A204.1 (cell line): ENCODE measurements around the gene RAP1A.
"Not testable (repeated sequence)": the region's sequence is repeated elsewhere in the genome, so short reads cannot be mapped to it uniquely, and the experiment has no call there.

Experiments used
- FAIRE-seq: peaks from 2 replicates; lab custom pipeline; 2012; peaks lifted over from hg19 to GRCh38; lab: Jason Lieb, UNC

RAP1A gene

GRCh38 chr1:111598544-111598943 lies 21.0 kb upstream of the RAP1A start:
- FAIRE-seq: no peak

DNA sequence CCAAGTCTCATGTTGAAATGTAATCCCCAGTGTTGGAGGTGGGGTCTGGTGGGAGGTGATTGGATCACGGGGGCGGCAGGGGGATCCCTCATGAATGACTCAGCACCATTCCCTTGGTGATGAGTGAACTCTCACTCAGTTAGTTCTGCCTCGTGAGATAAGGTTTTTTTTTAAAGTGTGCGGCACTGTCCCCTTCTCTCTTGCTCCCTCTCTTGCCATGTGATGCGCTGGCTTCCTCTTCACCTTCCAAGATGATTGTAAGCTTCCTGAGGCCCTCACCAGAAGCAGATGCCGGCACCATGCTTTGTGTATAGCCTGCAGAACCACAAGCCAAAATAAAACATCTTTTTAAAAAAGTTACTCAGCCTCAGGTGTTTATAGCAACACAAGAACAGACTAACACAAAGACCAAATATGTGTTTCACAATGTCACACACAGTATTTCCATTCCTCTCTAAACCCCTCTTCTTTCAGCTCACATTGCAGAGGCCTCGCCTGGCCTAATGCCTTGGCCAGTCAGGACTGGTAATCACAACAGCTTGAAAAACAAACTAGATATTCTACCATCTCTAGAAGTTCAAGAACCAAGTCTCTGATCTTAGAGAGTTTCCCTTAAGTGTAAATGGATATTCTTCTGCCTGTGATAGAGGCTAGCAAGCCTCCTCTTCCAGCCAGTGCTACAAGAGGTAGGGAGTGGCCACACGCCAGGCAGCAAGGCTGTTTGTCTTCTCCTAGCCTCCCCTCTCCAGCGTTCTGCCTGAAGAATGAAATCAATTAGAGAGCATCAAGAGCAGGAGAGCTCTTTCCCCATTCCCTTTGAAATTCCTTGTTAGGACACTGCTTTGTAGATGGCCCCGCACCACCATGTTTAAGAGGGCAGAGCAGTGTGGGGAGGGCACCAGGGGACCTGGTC lies 19.6 kb upstream of the RAP1A start:
- FAIRE-seq: no peak

DNA sequence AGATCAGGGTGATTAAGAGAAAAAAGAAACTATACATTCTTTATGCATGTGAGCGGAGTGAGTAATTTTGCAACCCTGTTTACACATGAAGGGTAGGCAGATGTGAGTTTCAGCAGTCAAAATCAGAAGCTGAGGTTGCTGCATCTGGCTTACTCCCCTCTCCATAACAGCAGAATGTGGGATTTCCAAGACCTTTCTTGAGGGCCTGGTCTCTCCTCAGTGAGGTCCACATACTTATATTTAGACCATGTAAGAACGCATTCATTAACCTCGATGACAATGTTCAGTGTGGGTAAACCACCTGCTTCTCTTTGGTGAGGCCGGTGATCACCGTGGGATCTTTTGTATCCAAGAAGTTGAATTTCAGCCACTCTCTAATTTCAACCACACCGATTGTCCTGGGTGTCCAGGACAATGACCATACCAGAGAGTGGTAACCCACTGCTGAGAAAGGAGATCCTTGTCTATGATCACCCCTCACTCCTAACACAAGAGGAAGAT lies 18.7 kb upstream of the RAP1A start:
- FAIRE-seq: no peak

- no peak for FAIRE-seq
These were observed 17.3 kb upstream of the RAP1A start for GRCh38 chr1:111602302-111602701.

DNA sequence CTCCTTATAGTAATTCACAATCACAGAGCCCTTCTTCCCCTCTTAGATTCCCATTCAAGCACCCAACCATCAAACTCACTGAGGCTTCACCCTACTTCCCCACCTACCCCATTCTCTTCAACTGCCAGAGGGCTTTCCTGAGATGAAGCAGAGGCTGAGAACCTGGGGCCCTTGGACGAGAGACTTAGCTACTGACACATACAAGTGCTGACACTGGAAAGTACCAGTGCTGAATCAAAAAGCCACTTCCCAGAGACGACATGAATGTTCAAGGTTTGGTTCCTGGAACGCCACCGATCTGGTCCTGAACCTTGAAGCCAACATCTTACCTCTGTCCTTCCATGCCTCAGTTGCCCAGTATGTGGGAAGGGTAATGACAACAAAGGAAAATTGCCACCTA lies 16.6 kb upstream of the RAP1A start:
- no peak for FAIRE-seq

DNA sequence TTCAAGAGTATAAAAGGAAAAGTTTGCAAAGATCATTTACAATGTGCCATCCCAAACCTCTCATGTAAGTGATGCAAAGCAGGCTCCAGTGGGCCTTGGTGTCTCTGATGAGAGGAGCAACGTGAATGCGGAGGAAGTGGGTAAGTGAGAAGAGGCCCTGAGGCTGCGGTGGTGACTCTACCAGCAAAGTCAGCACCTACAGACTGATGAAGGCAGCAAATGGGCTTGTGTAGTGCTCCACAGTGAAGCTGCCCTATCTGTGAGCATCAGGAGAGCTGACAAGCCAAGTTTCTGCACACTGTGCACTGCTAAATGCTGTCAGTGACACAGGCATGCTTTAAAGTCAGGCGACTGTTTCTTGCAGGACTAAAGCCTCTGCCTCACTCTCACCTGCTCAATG lies 15.6 kb upstream of the RAP1A start:
- FAIRE-seq: no peak

GRCh38 chr1:111604931-111605330 lies 14.7 kb upstream of the RAP1A start:
- FAIRE-seq: no peak

DNA sequence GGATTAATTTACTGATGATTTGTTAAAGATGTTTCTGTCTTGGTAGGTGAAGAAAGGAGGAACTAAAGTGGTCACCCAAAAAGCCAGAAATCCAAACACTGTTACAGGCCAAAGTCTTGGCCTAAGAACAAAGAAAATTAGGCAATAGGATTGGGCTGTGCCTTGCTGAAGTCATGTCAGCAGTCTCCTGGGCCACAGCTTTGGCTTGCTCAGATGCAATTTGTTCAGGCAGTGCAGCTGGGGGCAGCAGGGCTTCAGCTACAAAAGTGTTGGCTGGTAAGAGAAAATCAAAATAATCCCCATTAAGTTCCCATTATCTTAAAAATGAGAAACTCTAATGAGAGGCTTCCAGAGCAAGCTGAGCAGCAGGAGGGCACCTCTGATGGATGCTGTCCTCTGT lies 14.0 kb upstream of the RAP1A start:
- FAIRE-seq: no peak

DNA sequence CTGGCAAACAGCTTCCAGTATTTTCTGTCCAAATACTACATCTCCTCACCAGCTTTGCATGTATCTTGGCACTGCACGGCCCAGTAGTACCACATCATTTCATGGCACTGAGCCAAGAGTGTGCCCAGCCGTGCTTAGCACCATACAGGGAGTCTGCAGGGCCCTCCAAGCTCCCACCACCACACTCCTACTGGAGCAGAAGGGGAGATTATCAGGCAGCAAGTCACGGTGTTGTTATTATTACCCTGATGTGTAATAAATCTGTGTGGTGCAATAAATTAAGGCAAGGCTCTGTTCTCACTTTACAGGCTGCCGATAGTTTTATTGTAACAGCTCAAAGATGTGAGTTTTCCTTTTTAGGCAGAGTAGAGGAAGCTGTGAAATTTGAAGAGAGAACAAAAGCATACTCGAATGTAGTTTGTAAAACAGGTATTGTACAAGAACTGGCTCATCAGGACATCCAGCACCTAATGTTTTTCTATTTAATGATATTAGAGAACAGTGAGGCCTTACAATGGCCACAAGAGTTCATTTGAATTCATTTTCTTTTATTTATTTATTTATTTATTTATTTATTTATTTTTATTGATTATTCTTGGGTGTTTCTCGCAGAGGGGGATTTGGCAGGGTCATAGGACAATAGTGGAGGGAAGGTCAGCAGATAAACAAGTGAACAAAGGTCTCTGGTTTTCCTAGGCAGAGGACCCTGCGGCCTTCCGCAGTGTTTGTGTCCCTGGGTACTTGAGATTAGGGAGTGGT lies 13.0 kb upstream of the RAP1A start:
- FAIRE-seq: not testable (repeated sequence)

GRCh38 chr1:111608528-111608927 lies 11.1 kb upstream of the RAP1A start:
- not testable (repeated sequence) for FAIRE-seq

DNA sequence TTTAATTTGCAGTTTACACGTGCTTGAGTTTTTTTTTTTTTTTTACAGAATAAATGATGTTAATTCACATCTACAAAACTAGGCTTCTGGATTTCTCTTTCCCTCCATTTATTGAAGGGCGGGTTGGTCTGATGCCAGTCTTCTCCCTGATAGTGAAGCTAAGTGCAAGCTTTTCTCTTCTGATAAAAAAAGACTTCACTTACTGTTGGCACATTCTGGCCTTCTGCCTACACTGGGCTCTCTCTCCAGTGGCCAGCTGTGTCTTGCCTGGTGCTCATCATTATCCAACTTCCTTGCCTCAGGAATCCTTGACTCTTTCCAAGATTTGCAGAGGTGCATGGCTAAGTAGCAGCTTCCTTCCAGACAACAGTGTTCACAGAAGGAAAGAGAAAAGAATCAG lies 7.6 kb upstream of the RAP1A start:
- FAIRE-seq: no peak

DNA sequence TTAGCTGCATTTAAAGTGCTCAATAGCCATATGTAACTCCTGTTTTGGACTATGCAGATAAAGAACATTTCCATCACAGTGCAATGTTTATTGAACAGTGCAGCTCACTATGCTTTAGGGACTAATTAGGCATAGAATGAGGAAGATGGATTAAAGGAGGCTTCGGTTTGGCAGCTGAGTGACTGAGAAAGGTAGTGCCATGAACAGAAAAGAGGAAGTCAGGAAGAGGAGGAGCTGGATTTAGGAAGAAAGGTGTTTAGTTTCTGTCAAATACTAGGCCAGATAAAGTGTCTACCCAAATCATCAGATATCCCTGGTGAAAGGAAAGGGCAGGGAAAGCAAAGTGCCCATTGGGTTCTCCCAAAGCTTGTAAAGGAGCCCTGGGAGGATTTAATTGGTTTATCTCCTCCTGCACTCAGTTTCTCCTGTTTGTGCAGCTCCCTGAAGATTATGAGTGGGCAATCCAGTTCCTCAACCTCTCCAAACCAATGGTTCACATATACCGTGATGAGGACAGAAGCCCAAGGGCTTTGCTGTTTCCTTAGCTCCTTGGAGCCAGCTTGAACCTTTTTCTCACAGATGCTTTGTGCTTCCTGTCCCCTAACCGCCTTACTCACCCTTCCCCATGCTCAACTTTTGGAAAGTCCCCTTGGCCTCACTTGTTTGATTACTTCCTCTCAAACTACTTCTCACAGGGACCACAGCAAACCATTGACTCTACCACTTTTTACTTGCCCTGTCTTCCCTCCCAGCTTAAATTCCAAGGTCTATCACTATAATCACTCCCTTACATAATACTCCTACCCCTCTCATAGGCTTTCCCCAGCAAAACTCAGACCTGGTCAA lies 3.5 kb upstream of the RAP1A start:
- FAIRE-seq: no peak

DNA sequence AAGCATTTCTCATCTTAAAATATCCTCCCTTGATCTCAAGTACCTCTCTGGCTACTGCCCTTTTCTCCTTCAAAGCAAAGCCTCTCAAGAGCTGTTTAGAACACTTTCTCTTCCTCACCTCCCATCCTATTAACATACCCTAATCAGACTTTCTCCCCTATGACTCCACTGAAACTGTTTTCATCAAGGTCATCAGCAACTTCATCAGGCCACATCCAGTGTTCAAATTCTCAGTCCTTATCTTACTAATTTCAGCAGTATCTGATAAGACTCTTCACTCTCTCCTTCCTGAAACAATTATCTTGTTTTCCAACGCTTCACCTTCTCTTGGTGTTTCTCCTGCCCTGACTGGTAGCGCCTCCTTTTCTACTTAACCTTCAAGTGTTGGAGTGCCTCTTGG lies 1.5 kb upstream of the RAP1A start:
- FAIRE-seq: no peak

- no peak for FAIRE-seq
These were observed 491 bp upstream of the RAP1A start for GRCh38 chr1:111618961-111619634.

DNA sequence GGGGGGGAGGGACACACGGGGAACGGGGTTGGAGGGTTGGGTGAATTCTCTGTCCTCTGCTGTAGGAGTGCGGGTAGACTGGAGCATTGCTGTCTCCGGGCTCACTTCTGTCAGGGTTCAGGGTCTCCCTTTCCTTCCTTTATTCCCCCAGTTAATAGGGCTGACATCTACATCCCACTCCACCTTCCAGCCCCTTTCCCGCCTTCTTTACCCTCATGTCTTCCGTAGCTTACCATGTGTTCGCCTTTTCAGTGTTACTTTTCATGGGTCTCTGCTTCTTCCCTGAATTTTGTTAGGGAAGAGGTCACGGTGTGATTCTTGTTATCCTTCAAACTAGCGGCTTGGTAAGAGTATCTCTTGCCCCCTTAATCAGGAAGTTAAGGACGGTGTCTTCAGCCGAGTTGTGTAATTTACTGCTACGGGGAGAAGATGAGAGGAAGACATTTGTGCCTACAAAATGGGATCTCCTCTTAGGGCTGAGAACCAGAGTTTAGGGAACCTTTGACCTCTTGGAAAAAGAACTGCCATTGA lies 917 bp downstream of the RAP1A start:
- FAIRE-seq: no peak

GRCh38 chr1:111621050-111621449 lies 1.5 kb downstream of the RAP1A start:
- FAIRE-seq: no peak

DNA sequence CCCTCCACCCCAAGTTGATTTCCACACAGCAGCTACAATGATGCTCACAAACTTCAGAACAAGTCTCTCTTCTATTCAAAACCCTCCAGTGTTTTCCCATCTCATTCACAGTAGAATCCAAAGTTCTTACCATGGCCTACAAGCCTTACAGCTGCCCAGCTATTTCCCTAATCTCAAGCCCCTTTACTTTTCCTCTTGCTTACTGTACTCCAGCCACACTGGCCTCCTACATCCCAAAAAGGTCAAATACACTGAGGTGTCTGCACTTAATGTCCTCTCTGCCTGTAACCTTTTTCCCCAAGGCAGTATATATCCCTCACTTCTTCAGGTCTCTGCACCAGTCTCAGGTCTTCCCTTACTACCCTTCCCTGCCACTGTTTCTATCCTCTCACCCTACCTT lies 2.6 kb downstream of the RAP1A start:
- FAIRE-seq: no peak

- FAIRE-seq: no peak
These were observed 4.8 kb downstream of the RAP1A start for GRCh38 chr1:111624382-111624781.

GRCh38 chr1:111625276-111625675 lies 5.7 kb downstream of the RAP1A start:
- no peak for FAIRE-seq

DNA sequence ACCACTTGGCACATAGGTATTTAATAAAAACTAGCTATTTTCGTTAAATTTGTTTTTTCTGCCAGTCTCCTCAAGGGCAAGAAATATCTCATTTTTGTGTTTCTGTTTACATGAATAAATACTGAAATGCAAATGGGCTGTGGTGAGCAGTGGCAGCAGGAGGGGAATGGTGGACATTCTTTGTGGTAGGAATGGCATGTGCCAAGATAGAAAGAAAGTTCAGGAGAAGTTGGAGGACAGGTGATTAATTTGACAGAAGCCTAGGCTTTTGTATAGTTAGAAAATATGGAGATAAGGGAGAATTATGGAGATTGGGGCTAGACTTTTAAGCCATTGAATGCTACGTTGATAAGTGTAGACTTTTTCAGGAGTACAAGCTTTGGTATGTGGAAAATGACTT lies 8.6 kb downstream of the RAP1A start:
- FAIRE-seq: no peak

- FAIRE-seq: no peak
These were observed 9.8 kb downstream of the RAP1A start for GRCh38 chr1:111629190-111629954.
